Measurements from ENCODE around the gene KCNJ12. TPM values are rescaled to one million over a fixed set of nuclear protein-coding genes. Genes with fewer than 3 reads are reported as not detected.

Gene KCNJ12
- total and polyA plus RNA-seq, 4 experiments from 2014 or later = not detected

- DNase-seq = no peak
- peak overlapping the region in 2 of 7 donors; percentile 4 to 29 for H3K27ac Mint-ChIP-seq
- intact Hi-C loops (cut with micrococcal nuclease) = no loop called here
Measured at GRCh38 chr17:21458054-21458453, 81.9 kb downstream of the KCNJ12 start.

GRCh38 chr17:21459536-21459935 is 83.4 kb downstream of the KCNJ12 start:
- ChIA-PET CTCF (ENCODE audit: partially characterized antibody) (no interaction called here), POLR2A (ENCODE audit: partially characterized antibody) (no interaction called here)
- Histone ChIP-seq H3K27ac (ENCODE audit: low read depth, low read length) (no peak overlapping the region), H3K4me3 (ENCODE audit: low read length in 2 of 2) (no peak overlapping the region), H3K9me3 (ENCODE audit: control insufficient read depth in 1 of 2, low read length in 2 of 2) (no peaks in the 10 kb centered on the region), H3K27me3 (ENCODE audit: insufficient read depth, low read length) (no peaks in the 10 kb centered on the region), H3K36me3 (ENCODE audit: insufficient read depth, low read length) (no peaks in the 10 kb centered on the region), H3K4me1 (ENCODE audit: insufficient read depth, low read length) (peaks cover 8% of the 10 kb centered on the region)
- intact Hi-C loops (cut with micrococcal nuclease) = no loop called here
- H3K27ac Mint-ChIP-seq = no peak overlapping the region
- H3K4me3 Mint-ChIP-seq = no peak overlapping the region
- peaks cover 10 to 12% of the 10 kb centered on the region in 2 donors for H3K27me3 Mint-ChIP-seq
- no peak for DNase-seq
- peaks cover 0 to 2% (median 0%) of the 10 kb centered on the region in 8 donors for H3K9me3 Mint-ChIP-seq
- H3K36me3 Mint-ChIP-seq = no peaks in the 10 kb centered on the region
- H3K4me1 Mint-ChIP-seq = peaks cover 12 to 25% (median 20%) of the 10 kb centered on the region in 4 donors

More at GRCh38 chr17:21458054-21458453, 81.9 kb downstream of the KCNJ12 start:
- peaks cover 8 to 19% (median 15%) of the 10 kb centered on the region in 4 donors for H3K4me1 Mint-ChIP-seq
- Histone ChIP-seq H3K27ac (ENCODE audit: low read depth, low read length) (no peak overlapping the region), H3K36me3 (ENCODE audit: insufficient read depth, low read length) (no peaks in the 10 kb centered on the region), H3K27me3 (ENCODE audit: insufficient read depth, low read length) (no peaks in the 10 kb centered on the region), H3K4me1 (ENCODE audit: insufficient read depth, low read length) (peaks cover 8% of the 10 kb centered on the region), H3K9me3 (ENCODE audit: control insufficient read depth in 1 of 2, low read length in 2 of 2) (no peaks in the 10 kb centered on the region), H3K4me3 (ENCODE audit: low read length in 2 of 2) (no peak overlapping the region)
- no peaks in the 10 kb centered on the region for H3K36me3 Mint-ChIP-seq
- H3K4me3 Mint-ChIP-seq = no peak overlapping the region
- peaks cover 0 to 2% (median 0%) of the 10 kb centered on the region in 8 donors for H3K9me3 Mint-ChIP-seq
- H3K27me3 Mint-ChIP-seq = peaks cover 8 to 10% of the 10 kb centered on the region in 2 donors
- ChIA-PET POLR2A (ENCODE audit: partially characterized antibody) (interaction anchor here (1.5 kb wide), 1 partner anchor 174 kb away, joined by 3 read pairs; no protein-coding TSS in a partner anchor), CTCF (ENCODE audit: partially characterized antibody) (interaction anchor here (1.0 to 2.2 kb wide), 7 partner anchors 9 to 414 kb away, joined by 3 to 52 read pairs (median 6); no protein-coding TSS in a partner anchor)

GRCh38 chr17:21460358-21460757 is 84.2 kb downstream of the KCNJ12 start:
- Histone ChIP-seq H3K27ac (ENCODE audit: low read depth, low read length) (no peak overlapping the region), H3K4me1 (ENCODE audit: insufficient read depth, low read length) (peaks cover 8% of the 10 kb centered on the region), H3K9me3 (ENCODE audit: control insufficient read depth in 1 of 2, low read length in 2 of 2) (no peaks in the 10 kb centered on the region), H3K27me3 (ENCODE audit: insufficient read depth, low read length) (no peaks in the 10 kb centered on the region), H3K36me3 (ENCODE audit: insufficient read depth, low read length) (no peaks in the 10 kb centered on the region), H3K4me3 (ENCODE audit: low read length in 2 of 2) (no peak overlapping the region)
- ChIA-PET POLR2A (ENCODE audit: partially characterized antibody) (no interaction called here), CTCF (ENCODE audit: partially characterized antibody) (interaction anchor here (2.5 kb wide), 1 partner anchor 53 kb away, joined by 17 read pairs; no protein-coding TSS in a partner anchor)
- no peak for DNase-seq
- no peak overlapping the region for H3K4me3 Mint-ChIP-seq
- H3K27ac Mint-ChIP-seq = no peak overlapping the region
- H3K4me1 Mint-ChIP-seq = peaks cover 12 to 25% (median 19%) of the 10 kb centered on the region in 4 donors
- intact Hi-C loops (cut with micrococcal nuclease) = no loop called here
- no peaks in the 10 kb centered on the region for H3K36me3 Mint-ChIP-seq
- H3K9me3 Mint-ChIP-seq = peaks cover 0 to 2% (median 0%) of the 10 kb centered on the region in 8 donors
- peaks cover 10 to 12% of the 10 kb centered on the region in 2 donors for H3K27me3 Mint-ChIP-seq

- no peaks in the 10 kb centered on the region for H3K9me3 ChIP-seq (ENCODE audit: control insufficient read depth in 1 of 2, low read length in 2 of 2)
- H3K27me3 ChIP-seq (ENCODE audit: insufficient read depth, low read length) = no peaks in the 10 kb centered on the region
- intact Hi-C loops (cut with micrococcal nuclease) = no loop called here
- Mint-ChIP-seq H3K4me1 (peaks cover 6 to 12% (median 10%) of the 10 kb centered on the region in 4 donors), H3K36me3 (no peaks in the 10 kb centered on the region), H3K4me3 (no peak overlapping the region), H3K27ac (no peak overlapping the region), H3K9me3 (peaks cover 0 to 2% (median 0%) of the 10 kb centered on the region in 8 donors), H3K27me3 (peaks cover 10% of the 10 kb centered on the region in 2 donors)
- ChIA-PET POLR2A (ENCODE audit: partially characterized antibody) (interaction anchor here (0.6 kb wide), 1 partner anchor 193 kb away, joined by 3 read pairs; no protein-coding TSS in a partner anchor), CTCF (ENCODE audit: partially characterized antibody) (interaction anchor here (2.5 kb wide), 1 partner anchor 51 kb away, joined by 17 read pairs; no protein-coding TSS in a partner anchor)
- no peak for DNase-seq
- H3K4me3 ChIP-seq (ENCODE audit: low read length in 2 of 2) = no peak overlapping the region
- peaks cover 3% of the 10 kb centered on the region for H3K4me1 ChIP-seq (ENCODE audit: insufficient read depth, low read length)
- H3K36me3 ChIP-seq (ENCODE audit: insufficient read depth, low read length) = no peaks in the 10 kb centered on the region
- H3K27ac ChIP-seq (ENCODE audit: low read depth, low read length) = no peak overlapping the region
Measured at GRCh38 chr17:21462237-21462636, 86.1 kb downstream of the KCNJ12 start.

- Mint-ChIP-seq H3K27ac (peak overlapping the region in 3 of 7 donors; percentile 37 to 85 (median 55)), H3K27me3 (peaks cover 10% of the 10 kb centered on the region in 2 donors)
- CTCF ChIA-PET (ENCODE audit: partially characterized antibody) = no interaction called here
Measured at GRCh38 chr17:21463204-21463661, 87.1 kb downstream of the KCNJ12 start.

GRCh38 chr17:21463779-21464407 is 87.7 kb downstream of the KCNJ12 start:
- ChIA-PET CTCF (ENCODE audit: partially characterized antibody) (no interaction called here), POLR2A (ENCODE audit: partially characterized antibody) (no interaction called here)
- Histone ChIP-seq H3K4me1 (ENCODE audit: insufficient read depth, low read length) (no peaks in the 10 kb centered on the region), H3K27ac (ENCODE audit: low read depth, low read length) (no peak overlapping the region), H3K27me3 (ENCODE audit: insufficient read depth, low read length) (no peaks in the 10 kb centered on the region), H3K4me3 (ENCODE audit: low read length in 2 of 2) (no peak overlapping the region), H3K9me3 (ENCODE audit: control insufficient read depth in 1 of 2, low read length in 2 of 2) (no peaks in the 10 kb centered on the region), H3K36me3 (ENCODE audit: insufficient read depth, low read length) (no peaks in the 10 kb centered on the region)
- H3K4me3 Mint-ChIP-seq = peak overlapping the region in 1 of 8 donors; percentile 23
- H3K4me1 Mint-ChIP-seq = peaks cover 4 to 10% (median 7%) of the 10 kb centered on the region in 4 donors
- intact Hi-C loops (cut with micrococcal nuclease) = no loop called here
- H3K36me3 Mint-ChIP-seq = no peaks in the 10 kb centered on the region
- H3K27me3 Mint-ChIP-seq = peaks cover 10 to 12% of the 10 kb centered on the region in 2 donors
- peak overlapping the region in 1 of 7 donors; percentile 85 for H3K27ac Mint-ChIP-seq
- no peak for DNase-seq
- H3K9me3 Mint-ChIP-seq = peaks cover 0 to under 1% (median 0%) of the 10 kb centered on the region in 8 donors

More at GRCh38 chr17:21463204-21463661, 87.1 kb downstream of the KCNJ12 start:
- Mint-ChIP-seq H3K9me3 (peaks cover 0 to 2% (median 0%) of the 10 kb centered on the region in 8 donors), H3K4me3 (peak overlapping the region in 2 of 8 donors; percentile 4 to 17), H3K36me3 (no peaks in the 10 kb centered on the region), H3K4me1 (peaks cover 4 to 10% (median 7%) of the 10 kb centered on the region in 4 donors)
- POLR2A ChIA-PET (ENCODE audit: partially characterized antibody) = no interaction called here
- no peak for DNase-seq
- no peaks in the 10 kb centered on the region for H3K9me3 ChIP-seq (ENCODE audit: control insufficient read depth in 1 of 2, low read length in 2 of 2)
- no peaks in the 10 kb centered on the region for H3K36me3 ChIP-seq (ENCODE audit: insufficient read depth, low read length)
- H3K4me1 ChIP-seq (ENCODE audit: insufficient read depth, low read length) = no peaks in the 10 kb centered on the region
- intact Hi-C loops (cut with micrococcal nuclease) = no loop called here
- no peak overlapping the region for H3K27ac ChIP-seq (ENCODE audit: low read depth, low read length)
- H3K27me3 ChIP-seq (ENCODE audit: insufficient read depth, low read length) = no peaks in the 10 kb centered on the region
- no peak overlapping the region for H3K4me3 ChIP-seq (ENCODE audit: low read length in 2 of 2)

GRCh38 chr17:21464611-21465021 is 88.5 kb downstream of the KCNJ12 start:
- H3K27me3 Mint-ChIP-seq = peaks cover 10 to 12% of the 10 kb centered on the region in 2 donors
- ChIA-PET POLR2A (ENCODE audit: partially characterized antibody) (no interaction called here), CTCF (ENCODE audit: partially characterized antibody) (no interaction called here)
- H3K4me3 ChIP-seq (ENCODE audit: low read length in 2 of 2) = no peak overlapping the region
- H3K9me3 Mint-ChIP-seq = no peaks in the 10 kb centered on the region
- no peaks in the 10 kb centered on the region for H3K27me3 ChIP-seq (ENCODE audit: insufficient read depth, low read length)
- peak overlapping the region in 1 of 7 donors; percentile 42 for H3K27ac Mint-ChIP-seq
- H3K36me3 ChIP-seq (ENCODE audit: insufficient read depth, low read length) = no peaks in the 10 kb centered on the region
- no peaks in the 10 kb centered on the region for H3K9me3 ChIP-seq (ENCODE audit: control insufficient read depth in 1 of 2, low read length in 2 of 2)
- peaks cover 4 to 10% (median 7%) of the 10 kb centered on the region in 4 donors for H3K4me1 Mint-ChIP-seq
- intact Hi-C loops (cut with micrococcal nuclease) = no loop called here
- no peaks in the 10 kb centered on the region for H3K4me1 ChIP-seq (ENCODE audit: insufficient read depth, low read length)
- no peaks in the 10 kb centered on the region for H3K36me3 Mint-ChIP-seq
- H3K27ac ChIP-seq (ENCODE audit: low read depth, low read length) = no peak overlapping the region
- H3K4me3 Mint-ChIP-seq = no peak overlapping the region
- DNase-seq = no peak

All from CD4-positive, alpha-beta memory T cell (primary cell).